Adrenal gland (tissue), 5 donors: ENCODE data around the gene CGRRF1.

ENCODE experiments used
- CTCF ChIP-seq, 6 experiments: fragments of 450-650 bp in 4 of 6; fragments of 200-600 bp in 2 of 6; sonication (generic) in 1 of 6; IDR thresholded peaks; 1 replicate in 5 of 6; 2 replicates in 1 of 6; pipeline versions ENCODE4 v1.5.1 to v1.8.0; 2016 to 2021; ENCODE audit warnings: antibody characterized with exemption in 6 of 6, mild to moderate bottlenecking in 2 of 6, moderate library complexity in 1 of 6
- POLR2A ChIP-seq, 2 donors: fragments of 450-650 bp; IDR thresholded peaks; one replicate each; pipeline ENCODE4 v1.6.1; 2017; ENCODE audit warnings: antibody characterized with exemption in 2 of 2, mild to moderate bottlenecking in 2 of 2, moderate library complexity in 1 of 2
- donor health status: DM: no; HTN: no; CAD: no.

GRCh38 chr14:54584097-54584496 lies 74.4 kb downstream of the CGRRF1 start:
- TF ChIP-seq CTCF (IDR thresholded peaks at IDR 0.05) = no peak
- no peak for TF ChIP-seq POLR2A (IDR thresholded peaks at IDR 0.05)
